CD4-positive, alpha-beta T cell treated with Interleukin-12 subunit alpha and Interleukin-12 subunit beta, for 1 hour (primary cell): ENCODE measurements around the gene EHD1.

Experiments used
- DNase-seq: peaks from one replicate; pipeline ENCODE4 v3.0.0-alpha.2; 2020

EHD1 gene

DNA sequence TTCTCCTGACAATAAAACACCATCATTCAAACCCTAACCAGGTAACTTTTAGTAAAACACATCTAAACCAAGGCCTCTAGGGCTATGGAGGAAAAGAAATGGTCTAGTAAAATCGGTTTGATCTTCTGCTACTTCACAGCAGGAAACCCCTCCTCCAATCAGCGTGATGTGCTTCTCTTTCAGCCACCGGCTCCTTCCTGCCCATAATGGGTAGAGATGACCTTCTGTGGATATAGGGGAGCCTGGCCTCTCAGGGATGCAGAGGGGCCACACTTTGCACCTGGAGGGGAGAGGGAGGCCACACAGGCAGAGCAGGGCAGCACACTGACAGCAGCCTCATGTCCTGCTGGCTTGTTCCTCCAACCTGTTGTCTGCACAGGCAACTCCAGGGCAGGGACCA lies 6.9 kb downstream of the EHD1 start:
- no peak for DNase-seq

DNA sequence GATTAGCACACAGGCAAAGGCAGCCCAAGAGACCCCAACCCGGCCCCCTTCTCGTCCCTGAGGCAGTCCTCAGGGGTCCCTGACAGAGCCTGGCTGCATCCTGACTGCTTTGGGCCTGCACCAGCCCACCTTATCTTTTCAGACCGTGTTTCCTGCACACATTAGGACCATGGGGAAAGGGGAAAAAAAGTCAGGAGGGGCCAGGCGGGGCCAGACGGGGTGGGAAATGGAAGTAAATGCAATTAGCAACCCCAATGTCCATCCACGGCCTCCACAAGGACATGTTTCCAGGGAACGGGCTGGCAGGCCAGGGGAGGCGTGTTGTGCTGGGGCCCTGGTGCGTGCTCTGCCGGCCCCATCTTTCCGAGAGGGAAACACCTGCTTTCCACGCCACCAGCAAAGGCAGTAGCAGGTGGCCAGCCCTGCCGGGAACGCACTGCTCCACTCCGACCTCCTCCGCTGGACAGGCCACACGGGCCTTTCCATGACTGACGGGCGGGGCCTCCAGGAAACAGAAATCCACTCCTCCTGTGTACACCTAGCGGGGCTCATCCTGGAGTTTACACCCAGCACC lies 7.4 kb downstream of the EHD1 start:
- no peak for DNase-seq

GRCh38 chr11:64870176-64870892 lies 8.1 kb downstream of the EHD1 start:
- DNase-seq, result no peak

- no peak for DNase-seq
Observed at GRCh38 chr11:64869571-64870175, 8.7 kb downstream of the EHD1 start.

GRCh38 chr11:64868904-64869570 lies 9.4 kb downstream of the EHD1 start:
- DNase-seq, result peak; percentile 47

- no peak for DNase-seq
Observed at GRCh38 chr11:64867748-64868462, 10.5 kb downstream of the EHD1 start.

DNA sequence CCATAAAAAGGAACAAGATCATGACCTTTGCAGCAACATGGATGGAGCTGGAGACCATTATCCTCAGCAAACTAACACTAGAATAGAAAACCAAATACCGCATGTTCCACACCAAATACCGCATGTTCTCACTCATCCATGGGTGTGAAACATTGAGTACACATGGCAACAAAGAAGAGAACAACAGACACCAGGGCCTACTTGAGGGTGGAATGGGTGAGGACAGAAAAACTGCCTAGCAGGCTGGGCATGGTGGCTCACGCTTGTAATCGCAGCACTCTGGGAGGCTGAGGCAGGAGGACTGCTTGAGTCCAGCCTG lies 12.3 kb downstream of the EHD1 start:
- peak; percentile 47 for DNase-seq

DNA sequence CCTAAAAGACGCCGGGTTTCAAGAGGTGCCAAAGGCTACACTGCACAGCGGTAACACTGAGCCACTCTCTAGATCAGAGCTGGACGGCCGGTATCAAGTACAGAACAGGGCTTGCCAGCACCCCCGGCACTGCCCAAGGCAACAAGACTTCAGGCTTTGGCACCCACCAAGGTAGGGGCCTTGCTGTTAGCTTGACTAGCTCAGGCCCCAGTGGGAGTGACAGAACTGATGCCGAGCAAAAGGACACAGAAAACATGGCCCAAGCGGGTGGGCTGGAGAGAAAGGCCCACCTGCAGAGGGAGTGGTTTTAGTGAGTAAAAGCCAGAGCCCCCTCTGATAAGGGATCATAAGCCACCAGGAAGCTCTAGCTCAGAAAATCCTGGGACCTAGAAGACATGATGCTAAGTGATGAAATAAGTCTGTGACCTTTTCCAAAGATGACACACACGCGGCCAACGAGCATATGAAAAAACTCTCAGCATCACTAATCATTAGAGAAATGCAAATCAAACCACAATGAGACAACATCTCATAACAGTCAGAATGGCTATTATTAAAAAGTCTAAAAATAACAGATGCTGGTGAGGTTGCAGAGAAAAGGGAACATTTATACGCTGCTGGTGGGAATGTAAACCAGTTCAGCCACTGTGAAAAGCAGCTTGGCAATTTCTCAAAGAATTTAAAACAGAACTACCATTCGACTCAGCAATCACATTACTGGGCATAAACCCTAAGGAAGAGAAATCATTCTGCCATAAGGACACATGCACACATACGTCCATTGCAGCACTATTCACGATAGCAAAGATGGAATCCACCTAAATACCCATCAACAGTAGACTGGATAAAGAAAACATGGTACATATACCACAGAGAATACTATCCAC lies 12.9 kb downstream of the EHD1 start:
- DNase-seq, result no peak

GRCh38 chr11:64864473-64865285 lies 13.7 kb downstream of the EHD1 start:
- no peak for DNase-seq

DNA sequence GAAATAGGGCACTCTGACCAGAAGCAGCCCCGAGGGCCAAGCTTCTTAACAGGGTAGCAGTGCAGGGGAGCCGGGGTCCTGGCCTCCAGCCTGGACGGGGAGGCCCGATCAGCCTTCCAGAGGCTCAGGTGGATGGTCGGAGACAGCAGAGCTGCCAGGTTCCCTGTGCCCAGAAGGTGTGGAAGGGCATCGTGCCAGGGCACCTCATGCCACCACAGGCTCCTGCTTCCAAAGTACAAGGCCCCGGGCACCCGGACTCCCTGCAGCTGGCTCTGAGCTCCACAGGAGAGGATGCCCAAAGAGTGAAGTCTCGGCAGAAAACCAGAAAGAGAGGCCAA lies 14.3 kb downstream of the EHD1 start:
- DNase-seq, result no peak

GRCh38 chr11:64863391-64864060 lies 14.9 kb downstream of the EHD1 start:
- no peak for DNase-seq

GRCh38 chr11:64862987-64863390 lies 15.4 kb downstream of the EHD1 start:
- no peak for DNase-seq

- DNase-seq, result no peak
Observed at GRCh38 chr11:64861227-64861975, 17.0 kb downstream of the EHD1 start.

DNA sequence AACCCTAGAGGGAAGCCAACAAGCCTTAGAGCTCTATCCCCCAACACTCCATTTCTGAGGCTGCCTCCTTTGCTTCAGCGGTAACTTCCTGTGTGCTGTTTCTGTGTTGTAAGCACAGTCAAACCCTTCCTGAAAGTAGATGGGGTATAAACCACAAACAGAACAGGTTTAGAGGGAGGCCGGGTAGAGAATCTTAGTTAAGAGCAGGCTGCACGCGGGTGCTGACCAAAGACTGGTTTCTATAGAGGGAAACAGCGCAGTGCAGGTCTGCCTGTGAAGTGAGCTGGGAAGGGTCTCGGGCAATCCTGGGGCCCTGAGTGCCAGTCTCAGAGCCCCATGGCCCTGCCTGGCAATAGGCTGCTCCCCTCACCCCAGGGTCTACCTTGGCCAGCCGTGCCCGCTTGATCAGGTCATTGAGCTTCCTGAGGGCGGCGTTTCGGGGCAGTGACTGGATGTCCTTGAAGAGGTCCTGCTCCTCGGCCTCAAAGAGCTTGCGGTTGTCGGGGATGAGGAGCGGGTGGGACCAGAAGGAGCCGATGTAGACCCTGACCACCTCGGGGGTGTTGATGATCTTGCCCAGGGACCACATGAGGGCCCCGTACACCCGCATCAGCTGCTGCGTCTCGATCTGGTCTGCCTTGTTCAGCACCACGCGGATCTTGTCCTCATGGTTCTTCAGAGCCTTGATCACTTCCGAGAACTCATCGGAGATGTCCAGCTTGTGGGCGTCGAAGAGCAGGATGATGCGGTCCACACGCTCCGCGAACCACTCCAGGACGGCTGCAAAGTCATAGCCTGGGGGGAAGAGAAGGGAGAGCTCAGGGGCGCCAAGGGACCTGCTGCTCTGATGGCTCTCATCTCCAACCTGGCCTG lies 18.6 kb downstream of the EHD1 start:
- DNase-seq, result peak; percentile 76

GRCh38 chr11:64858467-64859263 lies 19.8 kb downstream of the EHD1 start:
- peak; percentile 70 for DNase-seq

- no peak for DNase-seq
Observed at GRCh38 chr11:64857485-64857884, 20.9 kb downstream of the EHD1 start.

DNA sequence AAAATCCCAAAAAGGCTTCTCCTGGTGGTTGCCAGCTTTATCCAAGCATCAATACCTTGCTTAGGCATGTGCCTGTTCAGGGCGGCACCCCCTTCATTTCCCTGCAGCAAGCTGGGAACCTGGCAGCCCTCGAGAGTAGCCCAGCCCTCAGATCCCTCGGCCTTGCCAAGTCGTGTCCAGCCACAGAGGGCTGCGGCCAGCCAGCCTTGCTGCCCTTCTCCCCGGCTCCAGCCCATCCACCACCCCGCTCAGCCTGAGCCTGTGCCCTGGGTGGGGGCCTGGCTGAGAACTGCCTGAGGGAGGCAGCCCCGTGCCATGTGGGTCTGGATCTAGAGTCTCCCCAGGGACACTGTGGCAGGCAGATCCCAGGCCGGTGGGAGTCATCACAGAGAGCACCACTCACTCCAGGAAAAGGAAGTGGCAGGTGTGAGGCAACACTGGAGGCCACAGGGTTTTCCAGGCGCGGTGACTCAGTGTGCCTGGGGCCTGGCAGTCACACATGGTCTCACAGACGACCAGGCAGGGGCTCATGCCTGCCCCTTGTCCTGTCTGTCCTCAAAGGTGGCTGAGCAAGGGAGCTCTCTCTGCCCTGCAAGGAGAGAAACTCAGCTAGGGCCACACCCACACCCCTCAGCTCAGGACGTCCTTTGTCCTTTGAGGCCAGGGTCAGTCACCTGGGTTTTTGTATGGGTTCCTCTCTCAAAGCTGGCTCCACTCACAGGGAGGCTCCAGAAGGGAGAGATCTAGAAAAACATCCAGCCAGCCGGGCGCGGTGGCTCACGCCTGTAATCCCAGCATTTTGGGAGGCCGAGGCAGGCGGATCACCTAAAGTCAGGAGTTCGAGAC lies 21.8 kb downstream of the EHD1 start:
- no peak for DNase-seq
